ENCODE data around the gene G6PC1. TPM values are rescaled to one million over a fixed set of nuclear protein-coding genes. Genes with fewer than 3 reads are reported as not detected.
"Not testable (repeated sequence)": the region's sequence is repeated elsewhere in the genome, so short reads cannot be mapped to it uniquely, and the experiment has no call there.

The G6PC1 gene
- total RNA-seq, 1 experiment from 2014 or later: not detected

DNA sequence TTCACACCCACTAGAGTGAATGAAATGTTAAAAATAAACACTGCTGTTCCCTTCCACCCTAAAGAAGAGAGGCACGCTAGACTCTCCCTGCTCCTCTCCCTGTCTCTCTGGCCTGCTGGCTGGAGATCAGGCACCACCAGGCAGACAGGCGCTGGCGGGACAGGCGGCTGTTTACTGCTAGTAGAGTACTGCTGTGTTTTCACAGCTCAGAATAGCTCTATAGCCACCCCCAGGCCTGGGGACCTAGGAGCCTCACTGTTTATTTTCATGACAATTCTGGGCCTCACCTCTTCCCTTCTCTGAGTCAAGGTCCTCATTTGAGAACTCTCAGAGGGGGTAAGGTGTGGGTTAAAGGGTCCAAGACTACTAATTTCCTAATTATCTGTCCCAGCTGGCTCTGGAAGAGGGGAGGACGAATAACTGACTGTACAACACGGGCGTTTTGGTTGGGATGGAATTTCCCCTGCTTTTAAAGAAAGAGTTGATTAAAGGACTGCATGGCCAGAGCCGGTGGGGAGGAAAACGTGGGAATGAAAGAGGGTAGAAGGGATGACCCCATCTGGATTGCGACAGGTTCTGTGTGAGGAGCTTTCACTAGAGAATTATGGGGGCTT, 9.0 kb upstream of the G6PC1 start:
- Histone ChIP-seq H3K36me3 (ENCODE audit: insufficient read depth, low read length) (no peaks in the 10 kb centered on the region), H4K20me1 (ENCODE audit: insufficient read depth, low read depth, low read length) (no peaks in the 10 kb centered on the region), H3K27me3 (ENCODE audit: low read length) (no peaks in the 10 kb centered on the region), H3K27ac (ENCODE audit: low read length) (no peak overlapping the region), H3K4me3 (ENCODE audit: low read length) (no peak overlapping the region), H3K4me2 (ENCODE audit: low read depth, low read length, poor library complexity, severe bottlenecking) (no peak overlapping the region), H2AFZ (ENCODE audit: low read length) (no peak overlapping the region), H3K9ac (ENCODE audit: low read length) (no peak overlapping the region), H3K9me2 (replicated peaks; ENCODE audit: insufficient read depth, low read length) (no peaks in the 10 kb centered on the region), H3K79me2 (ENCODE audit: low read length) (no peaks in the 10 kb centered on the region), H3K4me1 (ENCODE audit: low read length) (no peaks in the 10 kb centered on the region), H3K9me3 (ENCODE audit: low read length) (no peaks in the 10 kb centered on the region)
- DNase-seq: no peak

DNA sequence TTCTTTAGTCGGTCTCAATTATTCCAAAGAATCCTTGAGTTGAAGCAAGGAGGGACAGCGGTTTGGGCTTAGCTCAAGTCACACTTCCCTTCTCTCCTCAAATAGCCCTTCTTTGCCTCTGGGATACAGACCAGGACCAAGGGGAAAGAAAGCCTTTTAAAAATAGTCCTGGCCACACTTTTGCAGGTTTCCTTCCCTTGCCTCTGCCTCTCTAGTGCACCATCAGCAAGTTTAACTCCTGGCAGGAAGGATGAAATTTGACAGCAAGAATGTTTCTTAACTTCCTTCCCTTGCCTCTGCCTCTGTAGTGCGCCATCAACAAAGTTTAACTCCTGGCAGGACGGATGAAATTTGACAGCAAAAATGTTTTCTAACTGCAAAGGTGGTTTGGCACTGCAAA, 7.2 kb upstream of the G6PC1 start:
- H3K36me3 ChIP-seq (ENCODE audit: insufficient read depth, low read length): no peaks in the 10 kb centered on the region
- no peaks in the 10 kb centered on the region for H3K79me2 ChIP-seq (ENCODE audit: low read length)
- H3K9me2 ChIP-seq (replicated peaks; ENCODE audit: insufficient read depth, low read length): no peaks in the 10 kb centered on the region
- no peaks in the 10 kb centered on the region for H3K9me3 ChIP-seq (ENCODE audit: low read length)
- no peak for DNase-seq
- no peak overlapping the region for H3K27ac ChIP-seq (ENCODE audit: low read length)
- H3K4me2 ChIP-seq (ENCODE audit: low read depth, low read length, poor library complexity, severe bottlenecking): no peak overlapping the region
- H3K27me3 ChIP-seq (ENCODE audit: low read length): no peaks in the 10 kb centered on the region
- no peaks in the 10 kb centered on the region for H4K20me1 ChIP-seq (ENCODE audit: insufficient read depth, low read depth, low read length)
- H3K4me1 ChIP-seq (ENCODE audit: low read length): no peaks in the 10 kb centered on the region
- H2AFZ ChIP-seq (ENCODE audit: low read length): no peak overlapping the region
- no peak overlapping the region for H3K4me3 ChIP-seq (ENCODE audit: low read length)
- H3K9ac ChIP-seq (ENCODE audit: low read length): no peak overlapping the region

DNA sequence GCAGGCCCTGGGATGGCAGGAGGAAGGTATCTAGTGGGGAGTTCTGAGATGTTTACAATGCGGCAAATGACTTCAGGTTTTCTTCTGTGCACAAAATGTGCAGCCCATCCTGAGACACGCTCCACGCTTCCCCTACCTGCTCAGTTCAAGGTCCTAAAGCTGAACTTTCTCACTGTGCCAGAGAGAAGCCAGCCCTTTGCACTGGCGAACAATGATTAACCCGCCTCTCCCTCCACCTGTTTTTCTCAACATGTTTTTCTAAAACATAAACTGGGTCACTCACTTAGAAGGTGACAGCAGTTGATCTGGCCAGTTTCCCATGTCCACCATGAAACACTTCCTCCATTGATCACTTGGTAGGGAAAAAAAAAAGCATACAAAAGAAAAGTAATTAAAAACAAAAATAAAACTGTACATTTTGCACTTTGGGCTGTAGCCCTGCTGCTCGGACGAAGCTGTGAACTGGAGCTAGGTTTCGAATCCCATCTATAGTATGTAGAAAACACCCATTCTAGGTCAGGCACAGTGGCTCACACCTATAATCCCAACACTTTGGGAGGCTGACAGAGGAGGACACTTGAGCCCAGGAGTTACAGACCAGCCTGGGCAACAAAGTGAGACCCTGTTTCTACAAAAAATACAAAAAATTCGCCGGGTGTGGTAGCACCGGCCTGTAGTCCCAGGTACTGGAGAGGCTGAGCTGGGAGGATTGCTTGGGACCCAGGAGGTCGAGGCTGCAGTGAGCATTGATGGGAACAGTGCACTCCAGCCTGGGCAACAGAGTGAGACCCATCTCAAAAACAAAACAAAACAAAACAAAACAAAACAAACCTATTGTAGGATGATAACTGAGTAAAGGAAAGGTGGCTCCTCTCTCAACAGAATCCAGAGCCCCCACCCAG, 6.1 kb upstream of the G6PC1 start:
- H3K4me2 ChIP-seq (ENCODE audit: low read depth, low read length, poor library complexity, severe bottlenecking): no peak overlapping the region
- no peak overlapping the region for H2AFZ ChIP-seq (ENCODE audit: low read length)

DNA sequence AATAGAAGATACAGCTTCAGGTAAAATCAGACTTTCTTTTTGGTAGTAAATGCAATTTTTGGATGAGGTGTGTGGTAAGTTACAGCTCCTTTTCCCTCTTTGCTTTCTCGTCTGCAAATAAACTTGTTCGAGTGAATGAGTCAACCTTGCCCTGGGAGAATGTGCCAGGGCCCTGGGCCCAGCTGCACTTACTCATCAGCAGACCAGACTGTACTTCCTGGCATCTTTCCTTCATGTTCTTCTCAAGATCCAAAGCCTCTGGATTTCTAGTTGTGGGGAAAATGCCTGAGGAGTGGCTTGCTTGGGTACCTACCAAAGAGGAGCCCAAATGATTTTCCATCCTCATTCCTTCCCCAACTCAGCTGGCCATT, 5.4 kb upstream of the G6PC1 start:
- no peak for DNase-seq
- H2AFZ ChIP-seq (ENCODE audit: low read length): no peak overlapping the region
- no peaks in the 10 kb centered on the region for H3K9me2 ChIP-seq (replicated peaks; ENCODE audit: insufficient read depth, low read length)
- no peak overlapping the region for H3K9ac ChIP-seq (ENCODE audit: low read length)
- no peaks in the 10 kb centered on the region for H3K27me3 ChIP-seq (ENCODE audit: low read length)
- no peak overlapping the region for H3K4me2 ChIP-seq (ENCODE audit: low read depth, low read length, poor library complexity, severe bottlenecking)
- H3K27ac ChIP-seq (ENCODE audit: low read length): no peak overlapping the region
- no peaks in the 10 kb centered on the region for H3K9me3 ChIP-seq (ENCODE audit: low read length)
- no peaks in the 10 kb centered on the region for H3K4me1 ChIP-seq (ENCODE audit: low read length)
- H4K20me1 ChIP-seq (ENCODE audit: insufficient read depth, low read depth, low read length): no peaks in the 10 kb centered on the region
- H3K79me2 ChIP-seq (ENCODE audit: low read length): no peaks in the 10 kb centered on the region
- H3K4me3 ChIP-seq (ENCODE audit: low read length): no peak overlapping the region
- H3K36me3 ChIP-seq (ENCODE audit: insufficient read depth, low read length): no peaks in the 10 kb centered on the region

More for the DNA sequence above, 6.1 kb upstream of the G6PC1 start:
- Histone ChIP-seq H3K9me2 (replicated peaks; ENCODE audit: insufficient read depth, low read length) (no peaks in the 10 kb centered on the region), H4K20me1 (ENCODE audit: insufficient read depth, low read depth, low read length) (no peaks in the 10 kb centered on the region), H3K79me2 (ENCODE audit: low read length) (no peaks in the 10 kb centered on the region), H3K27ac (ENCODE audit: low read length) (no peak overlapping the region), H3K36me3 (ENCODE audit: insufficient read depth, low read length) (no peaks in the 10 kb centered on the region), H3K9ac (ENCODE audit: low read length) (no peak overlapping the region), H3K9me3 (ENCODE audit: low read length) (no peaks in the 10 kb centered on the region), H3K4me1 (ENCODE audit: low read length) (no peaks in the 10 kb centered on the region), H3K4me3 (ENCODE audit: low read length) (no peak overlapping the region), H3K27me3 (ENCODE audit: low read length) (no peaks in the 10 kb centered on the region)
- no peak for DNase-seq

DNA sequence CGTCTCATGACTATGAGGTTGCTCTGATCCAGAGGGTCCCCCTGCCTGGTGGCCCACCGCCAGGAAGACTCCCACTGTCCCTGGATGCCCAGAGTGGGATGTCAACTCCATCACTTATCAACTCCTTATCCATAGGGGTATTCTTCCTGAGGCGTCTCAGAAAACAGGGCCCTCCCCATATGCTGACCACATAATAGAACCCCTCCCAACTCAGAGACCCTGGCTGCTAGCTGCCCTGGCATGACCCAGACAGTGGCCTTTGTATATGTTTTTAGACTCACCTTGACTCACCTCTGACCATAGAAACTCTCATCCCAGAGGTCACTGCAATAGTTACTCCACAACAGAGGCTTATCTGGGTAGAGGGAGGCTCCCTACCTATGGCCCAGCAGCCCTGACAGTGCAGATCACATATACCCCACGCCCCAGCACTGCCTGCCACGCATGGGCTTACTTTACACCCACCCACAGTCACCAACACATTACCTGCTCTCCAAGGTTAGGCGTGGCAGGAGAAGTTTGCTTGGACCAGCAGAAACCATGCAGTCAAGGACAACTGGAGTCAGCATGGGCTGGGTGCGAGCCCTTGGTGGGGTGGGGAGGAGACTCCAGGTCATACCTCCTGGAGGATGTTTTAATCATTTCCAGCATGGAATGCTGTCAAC, 2.3 kb upstream of the G6PC1 start:
- Histone ChIP-seq H3K9me2 (replicated peaks; ENCODE audit: insufficient read depth, low read length) (no peaks in the 10 kb centered on the region), H4K20me1 (ENCODE audit: insufficient read depth, low read depth, low read length) (no peaks in the 10 kb centered on the region), H3K27me3 (ENCODE audit: low read length) (no peaks in the 10 kb centered on the region), H3K79me2 (ENCODE audit: low read length) (no peaks in the 10 kb centered on the region), H3K36me3 (ENCODE audit: insufficient read depth, low read length) (no peaks in the 10 kb centered on the region), H3K4me2 (ENCODE audit: low read depth, low read length, poor library complexity, severe bottlenecking) (no peak overlapping the region), H3K27ac (ENCODE audit: low read length) (no peak overlapping the region), H3K9ac (ENCODE audit: low read length) (no peak overlapping the region), H2AFZ (ENCODE audit: low read length) (no peak overlapping the region), H3K4me1 (ENCODE audit: low read length) (no peaks in the 10 kb centered on the region), H3K4me3 (ENCODE audit: low read length) (no peak overlapping the region), H3K9me3 (ENCODE audit: low read length) (no peaks in the 10 kb centered on the region)
- DNase-seq: no peak

DNA sequence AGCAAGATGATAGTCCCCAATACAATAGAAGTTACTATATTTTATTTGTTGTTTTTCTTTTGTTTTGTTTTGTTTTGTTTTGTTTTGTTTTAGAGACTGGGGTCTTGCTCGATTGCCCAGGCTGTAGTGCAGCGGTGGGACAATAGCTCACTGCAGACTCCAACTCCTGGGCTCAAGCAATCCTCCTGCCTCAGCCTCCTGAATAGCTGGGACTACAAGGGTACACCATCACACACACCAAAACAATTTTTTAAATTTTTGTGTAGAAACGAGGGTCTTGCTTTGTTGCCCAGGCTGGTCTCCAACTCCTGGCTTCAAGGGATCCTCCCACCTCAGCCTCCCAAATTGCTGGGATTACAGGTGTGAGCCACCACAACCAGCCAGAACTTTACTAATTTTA, 618 bp upstream of the G6PC1 start:
- not testable (repeated sequence) for H3K9ac ChIP-seq (ENCODE audit: low read length); H3K27ac ChIP-seq (ENCODE audit: low read length); H3K9me3 ChIP-seq (ENCODE audit: low read length); H3K27me3 ChIP-seq (ENCODE audit: low read length); H3K4me3 ChIP-seq (ENCODE audit: low read length); H3K9me2 ChIP-seq (replicated peaks; ENCODE audit: insufficient read depth, low read length); H4K20me1 ChIP-seq (ENCODE audit: insufficient read depth, low read depth, low read length); H3K4me2 ChIP-seq (ENCODE audit: low read depth, low read length, poor library complexity, severe bottlenecking); H3K4me1 ChIP-seq (ENCODE audit: low read length); H3K79me2 ChIP-seq (ENCODE audit: low read length); H3K36me3 ChIP-seq (ENCODE audit: insufficient read depth, low read length); DNase-seq; H2AFZ ChIP-seq (ENCODE audit: low read length)

DNA sequence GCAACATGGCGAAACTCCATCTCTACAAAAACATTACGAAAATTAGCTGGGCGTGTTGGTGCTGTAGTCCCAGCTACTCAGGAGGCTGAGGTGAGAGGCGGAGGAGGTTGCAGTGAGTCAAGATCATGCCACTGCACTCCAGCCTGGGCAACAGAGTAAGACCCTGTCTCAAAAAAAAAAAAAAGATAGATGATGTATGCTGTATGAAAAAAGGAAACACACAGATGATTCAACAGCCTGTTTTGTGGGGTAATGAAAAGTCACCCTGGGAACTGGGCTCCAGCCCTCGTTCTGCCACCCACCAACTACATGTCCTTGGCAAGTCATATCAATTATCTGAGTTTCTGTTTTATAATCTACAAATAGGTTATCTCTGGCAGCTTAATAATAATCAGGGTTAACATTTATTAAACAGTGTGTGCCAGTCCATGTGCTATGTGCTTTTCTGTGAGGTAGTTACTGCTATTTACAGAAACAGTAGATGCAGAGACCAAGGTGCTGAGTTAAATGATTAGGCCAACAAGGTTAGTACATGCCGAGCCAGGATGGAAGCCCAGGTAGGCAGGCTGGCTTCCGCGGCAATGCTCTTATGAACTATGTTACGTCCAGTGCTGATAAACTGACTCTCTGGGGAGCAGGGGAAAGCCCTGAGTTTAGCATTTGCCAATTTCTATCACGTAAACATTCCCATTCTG, 1.1 kb downstream of the G6PC1 start:
- no peak for DNase-seq
- Histone ChIP-seq H3K4me2 (ENCODE audit: low read depth, low read length, poor library complexity, severe bottlenecking) (no peak overlapping the region), H2AFZ (ENCODE audit: low read length) (no peak overlapping the region), H3K9me2 (replicated peaks; ENCODE audit: insufficient read depth, low read length) (no peaks in the 10 kb centered on the region), H3K4me1 (ENCODE audit: low read length) (no peaks in the 10 kb centered on the region), H3K27me3 (ENCODE audit: low read length) (no peaks in the 10 kb centered on the region), H4K20me1 (ENCODE audit: insufficient read depth, low read depth, low read length) (no peaks in the 10 kb centered on the region), H3K9ac (ENCODE audit: low read length) (no peak overlapping the region), H3K4me3 (ENCODE audit: low read length) (no peak overlapping the region), H3K9me3 (ENCODE audit: low read length) (no peaks in the 10 kb centered on the region), H3K79me2 (ENCODE audit: low read length) (no peaks in the 10 kb centered on the region), H3K36me3 (ENCODE audit: insufficient read depth, low read length) (no peaks in the 10 kb centered on the region), H3K27ac (ENCODE audit: low read length) (no peak overlapping the region)

DNA sequence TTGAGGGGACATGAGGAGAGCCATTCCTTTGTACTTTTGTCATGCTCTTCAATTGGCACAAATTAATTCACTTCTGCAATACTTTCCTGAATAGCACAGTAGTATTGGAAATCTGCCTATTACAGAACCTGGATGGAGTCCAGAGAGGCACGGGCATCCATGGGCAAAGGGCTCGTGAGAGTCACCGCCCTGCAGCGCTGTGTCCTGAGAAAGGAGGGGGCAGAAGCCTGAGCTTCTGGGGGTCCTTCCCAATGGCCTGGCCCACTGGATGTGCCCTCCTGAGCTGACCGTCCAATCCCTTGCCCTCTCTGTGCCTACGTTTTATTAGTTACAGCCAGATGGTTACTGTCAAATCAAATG, 3.5 kb downstream of the G6PC1 start:
- Histone ChIP-seq H3K9me3 (ENCODE audit: low read length) (no peaks in the 10 kb centered on the region), H3K27me3 (ENCODE audit: low read length) (no peaks in the 10 kb centered on the region), H3K9me2 (replicated peaks; ENCODE audit: insufficient read depth, low read length) (no peaks in the 10 kb centered on the region), H3K4me2 (ENCODE audit: low read depth, low read length, poor library complexity, severe bottlenecking) (no peak overlapping the region), H3K9ac (ENCODE audit: low read length) (no peak overlapping the region), H2AFZ (ENCODE audit: low read length) (no peak overlapping the region), H3K4me3 (ENCODE audit: low read length) (no peak overlapping the region), H3K27ac (ENCODE audit: low read length) (no peak overlapping the region), H3K79me2 (ENCODE audit: low read length) (no peaks in the 10 kb centered on the region), H3K4me1 (ENCODE audit: low read length) (peaks cover 3% of the 10 kb centered on the region), H3K36me3 (ENCODE audit: insufficient read depth, low read length) (no peaks in the 10 kb centered on the region), H4K20me1 (ENCODE audit: insufficient read depth, low read depth, low read length) (0 out of 2 replicates have a peak, but pooled peaks cover 4% of the 10 kb centered on the region)
- no peak for DNase-seq

All from Karpas-422 (cell line).